CD4-positive, alpha-beta T cell treated with Interleukin-12 subunit alpha and Interleukin-12 subunit beta, for 1 hour (primary cell): Measurements from ENCODE around the gene ARF3.

ENCODE experiments used
- DNase-seq: peaks from one replicate; pipeline ENCODE4 v3.0.0-alpha.2; 2020

Gene ARF3

DNA sequence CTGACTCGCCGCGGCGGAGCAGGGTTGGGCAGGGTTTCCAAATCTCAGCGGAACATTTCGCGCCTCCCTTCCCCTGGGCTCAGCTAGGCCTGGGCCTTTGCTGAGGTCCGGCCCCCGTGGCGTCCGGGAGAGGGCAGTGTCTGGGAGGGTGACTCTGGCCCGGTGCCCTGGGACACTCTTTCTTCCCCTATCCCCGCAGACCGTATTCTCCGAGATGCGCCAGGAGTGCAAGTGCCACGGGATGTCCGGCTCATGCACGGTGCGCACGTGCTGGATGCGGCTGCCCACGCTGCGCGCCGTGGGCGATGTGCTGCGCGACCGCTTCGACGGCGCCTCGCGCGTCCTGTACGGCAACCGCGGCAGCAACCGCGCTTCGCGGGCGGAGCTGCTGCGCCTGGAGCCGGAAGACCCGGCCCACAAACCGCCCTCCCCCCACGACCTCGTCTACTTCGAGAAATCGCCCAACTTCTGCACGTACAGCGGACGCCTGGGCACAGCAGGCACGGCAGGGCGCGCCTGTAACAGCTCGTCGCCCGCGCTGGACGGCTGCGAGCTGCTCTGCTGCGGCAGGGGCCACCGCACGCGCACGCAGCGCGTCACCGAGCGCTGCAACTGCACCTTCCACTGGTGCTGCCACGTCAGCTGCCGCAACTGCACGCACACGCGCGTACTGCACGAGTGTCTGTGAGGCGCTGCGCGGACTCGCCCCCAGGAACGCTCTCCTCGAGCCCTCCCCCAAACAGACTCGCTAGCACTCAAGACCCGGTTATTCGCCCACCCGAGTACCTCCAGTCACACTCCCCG is 23.9 kb upstream of the ARF3 start:
- peak; percentile 55 for DNase-seq

DNA sequence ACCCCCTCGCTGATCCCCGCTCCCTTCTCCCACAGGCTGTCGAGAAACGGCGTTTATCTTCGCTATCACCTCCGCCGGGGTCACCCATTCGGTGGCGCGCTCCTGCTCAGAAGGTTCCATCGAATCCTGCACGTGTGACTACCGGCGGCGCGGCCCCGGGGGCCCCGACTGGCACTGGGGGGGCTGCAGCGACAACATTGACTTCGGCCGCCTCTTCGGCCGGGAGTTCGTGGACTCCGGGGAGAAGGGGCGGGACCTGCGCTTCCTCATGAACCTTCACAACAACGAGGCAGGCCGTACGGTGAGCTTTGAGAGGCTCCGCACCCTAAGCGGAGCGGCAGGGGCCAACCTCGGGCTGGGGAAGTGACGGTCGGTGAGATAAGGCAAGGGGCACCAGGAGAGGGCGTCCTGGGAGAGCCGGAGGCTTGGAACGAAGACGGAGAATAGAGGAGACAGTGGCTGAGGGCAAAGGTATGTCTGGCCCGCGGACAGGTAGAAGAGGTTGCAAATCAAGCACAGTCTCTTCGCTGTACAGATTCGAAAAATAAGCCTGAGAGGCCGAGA is 23.2 kb upstream of the ARF3 start:
- peak; percentile 44 for DNase-seq

DNA sequence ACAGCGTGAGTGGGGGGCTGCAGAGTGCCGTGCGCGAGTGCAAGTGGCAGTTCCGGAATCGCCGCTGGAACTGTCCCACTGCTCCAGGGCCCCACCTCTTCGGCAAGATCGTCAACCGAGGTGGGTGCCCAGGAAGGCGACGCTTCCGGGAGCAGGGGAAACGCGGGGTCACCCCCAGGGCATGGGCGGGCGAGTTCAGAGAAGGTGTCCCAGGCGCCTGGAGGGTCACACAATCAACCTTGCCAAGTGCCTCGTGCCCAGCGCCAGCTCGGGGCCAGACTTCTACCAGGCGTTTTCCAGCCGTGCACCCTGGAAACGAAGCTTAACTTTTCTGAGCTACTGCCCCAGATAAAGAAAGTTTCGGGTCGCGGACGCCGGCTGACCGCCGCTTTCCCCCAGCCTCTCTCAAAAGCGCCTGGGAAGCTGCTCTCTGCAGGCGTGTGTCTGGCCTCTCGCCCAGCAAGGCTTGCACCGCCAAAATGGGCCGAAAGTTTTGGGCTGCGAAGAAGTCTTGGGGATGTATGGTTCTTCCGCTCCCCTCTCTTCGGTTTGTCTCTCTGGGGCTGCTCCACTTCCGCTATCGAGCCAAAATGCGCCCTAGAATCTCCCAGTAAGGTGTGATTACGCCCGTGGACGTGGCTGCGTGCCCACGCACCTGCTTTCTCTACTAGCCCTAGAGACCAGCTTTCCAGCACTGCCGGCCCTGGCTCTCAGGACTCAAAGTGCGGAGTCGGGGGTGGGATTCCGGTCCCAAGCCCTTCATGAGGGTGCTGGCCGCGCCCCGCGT is 22.5 kb upstream of the ARF3 start:
- DNase-seq: peak; percentile 52

DNA sequence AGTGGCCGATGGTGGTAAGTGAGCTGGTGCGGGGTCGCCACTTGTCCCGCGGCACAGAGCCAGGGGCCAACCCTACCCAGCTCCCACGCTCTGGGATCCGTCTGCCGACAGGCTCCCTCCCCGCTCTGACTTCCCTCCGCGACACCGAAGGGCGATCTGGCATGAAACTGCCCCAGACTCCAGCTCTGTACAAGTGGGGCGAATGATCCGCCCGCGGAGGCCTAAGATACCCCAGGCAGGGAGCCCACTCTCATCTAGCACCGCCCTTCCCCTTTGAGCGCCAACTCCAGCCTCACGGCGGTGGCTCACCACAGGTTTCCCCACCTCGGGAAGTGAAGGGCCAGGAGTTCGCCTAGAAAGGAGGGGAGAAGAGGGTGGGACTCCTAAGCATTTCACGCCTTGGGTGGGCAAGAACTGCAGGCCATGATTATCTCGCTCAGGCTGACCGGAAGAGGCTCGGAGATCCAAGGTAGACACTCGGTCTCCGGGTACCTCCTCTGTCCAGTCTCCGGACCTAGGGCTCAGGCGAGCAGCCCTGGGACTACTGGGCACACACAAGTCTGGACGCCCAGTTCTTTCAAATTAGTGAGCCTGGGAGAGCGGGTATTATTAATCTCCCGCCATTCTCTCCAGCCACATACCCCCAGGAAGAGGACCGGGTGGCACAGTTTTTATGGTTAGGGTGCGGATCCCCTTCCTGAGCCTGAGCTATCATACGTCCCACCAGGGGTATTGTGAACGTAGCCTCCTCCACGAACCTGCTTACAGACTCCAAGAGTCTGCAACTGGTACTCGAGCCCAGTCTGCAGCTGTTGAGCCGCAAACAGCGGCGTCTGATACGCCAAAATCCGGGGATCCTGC is 21.7 kb upstream of the ARF3 start:
- no peak for DNase-seq

DNA sequence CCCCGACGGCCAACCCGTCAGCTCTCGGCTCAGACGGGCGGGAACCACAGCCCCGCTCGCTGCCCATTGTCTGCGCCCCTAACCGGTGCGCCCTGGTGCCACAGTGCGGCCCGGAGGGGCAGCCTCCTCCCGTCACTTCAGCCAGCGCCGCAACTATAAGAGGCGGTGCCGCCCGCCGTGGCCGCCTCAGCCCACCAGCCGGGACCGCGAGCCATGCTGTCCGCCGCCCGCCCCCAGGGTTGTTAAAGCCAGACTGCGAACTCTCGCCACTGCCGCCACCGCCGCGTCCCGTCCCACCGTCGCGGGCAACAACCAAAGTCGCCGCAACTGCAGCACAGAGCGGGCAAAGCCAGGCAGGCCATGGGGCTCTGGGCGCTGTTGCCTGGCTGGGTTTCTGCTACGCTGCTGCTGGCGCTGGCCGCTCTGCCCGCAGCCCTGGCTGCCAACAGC is 21.0 kb upstream of the ARF3 start, which contains the start of gene WNT1:
Gene WNT1, plus strand, starts transcription at position 32 of the 450 bp plus-strand sequence. Its CDS starts 329 bp downstream, at position 361.
- DNase-seq: no peak

DNA sequence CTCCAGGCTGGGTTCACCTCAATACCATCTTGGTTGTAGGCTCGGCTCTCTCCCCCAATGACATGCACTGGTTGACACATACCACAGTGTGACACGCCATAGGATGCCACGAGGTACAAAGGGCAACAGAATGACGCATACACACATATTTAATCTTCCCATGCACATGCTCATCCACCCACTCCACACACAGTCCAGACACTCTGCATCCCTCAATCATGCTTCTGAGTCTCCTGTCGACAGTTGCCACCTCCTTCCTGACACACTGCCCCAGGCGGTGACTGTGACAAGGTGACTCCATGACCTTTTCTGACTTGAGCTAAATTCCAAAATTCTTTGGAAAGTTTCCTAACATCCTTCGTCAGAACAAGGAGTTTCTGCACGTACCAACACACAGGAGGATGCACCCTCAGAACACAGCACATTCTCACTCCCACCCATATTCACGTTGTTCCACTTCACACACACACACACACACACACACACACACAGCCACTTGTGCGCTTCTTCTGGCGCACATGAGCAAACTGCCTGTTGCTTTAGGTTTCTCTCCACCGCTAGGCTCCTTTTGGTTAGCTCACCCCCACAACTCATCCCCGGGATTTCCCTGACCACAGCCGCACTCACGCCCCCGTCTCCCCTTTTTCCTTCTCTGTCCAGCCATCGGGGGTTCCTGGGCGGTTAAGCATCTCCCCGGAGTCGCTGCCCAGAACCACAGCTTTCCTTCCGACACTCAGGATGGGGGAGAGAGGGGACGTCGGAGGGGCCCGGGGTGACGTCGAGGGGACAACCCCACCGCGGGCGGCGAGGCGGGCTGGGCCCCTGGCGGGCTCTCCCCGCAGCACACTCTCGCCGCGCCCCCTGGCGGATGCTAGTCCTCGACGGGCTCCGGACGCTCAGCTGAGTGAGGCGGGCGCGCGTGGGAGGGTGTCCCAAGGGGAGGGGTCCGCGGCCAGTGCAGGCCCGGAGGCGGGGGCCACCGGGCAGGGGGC is 20.3 kb upstream of the ARF3 start:
- DNase-seq: peak; percentile 88

DNA sequence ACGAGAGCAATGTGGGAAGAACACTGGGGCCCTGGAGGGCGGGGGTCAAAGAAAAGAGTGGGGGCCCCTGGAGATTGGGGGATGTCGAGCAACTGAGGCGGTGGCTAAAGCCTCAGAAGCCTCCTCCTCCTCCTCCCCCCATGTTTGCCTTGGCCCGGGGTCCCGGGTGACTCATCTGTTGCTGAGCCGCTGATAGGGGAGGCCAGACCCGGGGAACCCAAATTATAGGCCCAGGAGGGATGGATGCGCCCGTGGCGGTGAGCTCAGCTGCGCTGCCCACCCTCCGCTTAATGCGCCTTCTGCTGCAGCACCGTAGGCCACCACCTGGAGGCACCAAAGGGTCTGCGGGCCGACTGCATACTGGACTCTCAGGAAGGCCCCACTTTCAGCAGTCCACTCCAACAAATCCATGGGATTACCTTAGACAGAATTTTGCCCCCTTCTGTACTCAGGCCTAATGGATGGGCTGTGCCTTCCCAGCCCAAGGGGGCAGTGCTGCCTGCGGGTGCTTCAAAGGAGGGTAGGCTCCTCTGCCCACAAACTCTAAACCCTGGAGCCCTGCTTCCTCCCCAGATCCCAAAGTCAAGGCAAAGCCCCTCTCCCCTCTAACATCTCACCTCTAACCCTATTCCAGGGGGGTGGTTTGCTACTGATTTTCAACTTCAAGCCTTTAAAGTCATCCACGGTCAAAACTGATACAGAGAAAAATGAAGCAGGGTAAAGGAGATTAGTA is 16.8 kb upstream of the ARF3 start:
- peak; percentile 46 for DNase-seq

DNA sequence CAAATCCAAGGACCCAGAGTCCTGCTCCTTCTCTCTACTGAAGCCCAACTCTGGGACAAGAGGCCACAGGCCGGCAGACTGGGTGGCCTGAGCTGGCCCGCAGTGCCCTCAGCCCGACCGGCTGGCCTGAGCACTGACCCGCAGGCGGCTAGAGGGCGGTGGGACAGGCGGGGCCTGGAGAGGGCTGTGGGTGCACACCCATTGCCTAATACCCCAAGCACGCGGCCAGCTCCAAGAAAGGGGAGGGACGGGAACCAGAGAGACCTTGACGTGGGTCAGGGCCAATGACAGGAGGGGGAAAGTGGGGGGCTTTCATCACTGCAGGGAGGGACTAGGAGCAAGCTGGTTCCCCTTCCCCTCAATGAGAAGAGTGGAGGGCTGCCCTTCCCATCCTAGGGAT is 16.2 kb upstream of the ARF3 start:
- DNase-seq: no peak

DNA sequence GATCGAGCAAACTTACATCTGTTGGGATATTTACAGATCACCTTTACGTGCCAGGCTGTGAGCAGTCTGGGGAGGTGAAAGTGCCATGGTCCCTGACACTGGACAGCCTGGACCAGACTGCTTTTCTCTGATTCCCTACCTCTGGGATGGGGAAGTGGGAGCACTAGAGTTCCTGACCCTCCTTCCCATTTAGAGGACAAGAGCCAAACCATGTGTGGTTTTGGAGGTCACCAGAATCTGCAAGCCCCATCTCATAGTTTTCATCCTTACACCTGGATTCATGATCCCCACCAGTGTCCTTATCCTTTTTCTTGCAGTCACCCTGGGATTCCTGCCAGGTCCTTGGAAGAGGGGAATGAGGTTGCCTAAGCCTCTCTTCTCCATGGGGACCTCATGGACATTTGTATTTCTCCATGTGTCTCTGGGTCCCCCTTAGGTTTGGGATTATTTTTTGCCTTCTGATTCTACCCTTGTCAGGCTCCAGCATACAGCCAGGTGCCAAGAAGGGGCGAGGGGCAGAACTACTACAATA is 15.7 kb upstream of the ARF3 start:
- DNase-seq: no peak

DNA sequence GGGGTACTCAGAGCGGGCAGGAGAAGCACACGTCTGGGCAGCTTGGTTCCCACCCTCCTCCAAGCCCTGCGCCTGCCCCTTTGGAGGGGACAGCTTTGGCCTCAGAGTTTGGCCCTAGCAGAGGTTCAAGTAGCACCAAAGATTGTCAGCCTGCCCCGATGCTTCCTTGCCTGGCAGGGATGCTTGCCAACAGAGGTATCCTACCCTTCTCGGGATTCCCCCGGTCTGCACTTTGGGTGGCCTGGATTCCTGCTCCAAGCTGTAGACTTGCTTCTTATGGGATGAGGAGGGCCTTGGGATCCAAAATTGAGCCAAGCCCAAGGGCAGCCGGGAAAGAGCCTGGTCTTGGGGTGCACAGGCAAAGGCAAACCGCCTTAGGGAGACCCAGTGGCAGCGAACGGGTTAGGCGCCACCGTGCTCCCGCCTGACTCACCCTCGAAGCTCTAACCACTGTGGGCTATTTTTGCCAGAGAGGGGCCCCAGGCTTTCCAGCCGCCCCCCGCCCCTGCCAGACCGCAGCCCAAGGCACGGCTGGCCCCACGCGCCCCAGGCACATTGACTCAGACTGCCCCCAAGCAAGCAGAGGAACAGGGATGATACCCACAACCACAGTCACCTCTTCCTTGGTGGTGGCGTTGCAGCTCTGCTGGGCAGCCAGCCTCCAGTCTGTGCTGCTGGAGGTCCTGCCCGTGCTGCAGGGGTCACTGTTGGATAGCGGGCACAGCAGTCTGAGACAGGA is 15.1 kb upstream of the ARF3 start:
- DNase-seq: no peak

DNA sequence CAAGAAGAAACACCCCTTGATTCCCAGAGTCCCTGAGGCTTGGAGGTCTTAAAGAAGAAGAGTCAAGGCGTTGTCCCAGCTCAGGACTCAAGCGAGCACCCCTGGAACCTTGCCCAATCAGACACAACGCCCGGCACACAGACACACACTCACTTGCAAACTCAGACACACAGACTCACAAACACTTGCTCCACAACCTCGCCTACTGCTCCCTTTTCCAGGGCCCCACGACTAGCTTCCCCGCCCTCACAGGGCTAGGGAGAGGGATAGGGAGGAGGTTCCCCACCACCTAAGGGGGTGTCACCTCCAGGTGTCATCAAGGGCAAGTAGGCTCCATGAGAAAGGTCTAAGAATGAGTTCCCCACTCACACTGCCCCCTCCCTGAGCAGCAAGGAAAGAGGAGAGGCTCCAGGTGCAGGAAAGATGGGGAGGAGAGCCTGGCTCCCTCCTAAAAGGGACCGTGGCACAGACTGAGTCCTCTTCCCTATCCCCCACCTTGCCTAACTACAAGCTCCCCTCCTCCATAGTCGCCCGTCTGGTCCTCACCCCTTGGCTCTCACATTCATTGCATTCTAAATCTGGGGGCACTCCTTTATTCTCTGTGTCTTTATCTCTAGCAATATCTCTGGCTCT is 13.5 kb upstream of the ARF3 start:
- DNase-seq: no peak

DNA sequence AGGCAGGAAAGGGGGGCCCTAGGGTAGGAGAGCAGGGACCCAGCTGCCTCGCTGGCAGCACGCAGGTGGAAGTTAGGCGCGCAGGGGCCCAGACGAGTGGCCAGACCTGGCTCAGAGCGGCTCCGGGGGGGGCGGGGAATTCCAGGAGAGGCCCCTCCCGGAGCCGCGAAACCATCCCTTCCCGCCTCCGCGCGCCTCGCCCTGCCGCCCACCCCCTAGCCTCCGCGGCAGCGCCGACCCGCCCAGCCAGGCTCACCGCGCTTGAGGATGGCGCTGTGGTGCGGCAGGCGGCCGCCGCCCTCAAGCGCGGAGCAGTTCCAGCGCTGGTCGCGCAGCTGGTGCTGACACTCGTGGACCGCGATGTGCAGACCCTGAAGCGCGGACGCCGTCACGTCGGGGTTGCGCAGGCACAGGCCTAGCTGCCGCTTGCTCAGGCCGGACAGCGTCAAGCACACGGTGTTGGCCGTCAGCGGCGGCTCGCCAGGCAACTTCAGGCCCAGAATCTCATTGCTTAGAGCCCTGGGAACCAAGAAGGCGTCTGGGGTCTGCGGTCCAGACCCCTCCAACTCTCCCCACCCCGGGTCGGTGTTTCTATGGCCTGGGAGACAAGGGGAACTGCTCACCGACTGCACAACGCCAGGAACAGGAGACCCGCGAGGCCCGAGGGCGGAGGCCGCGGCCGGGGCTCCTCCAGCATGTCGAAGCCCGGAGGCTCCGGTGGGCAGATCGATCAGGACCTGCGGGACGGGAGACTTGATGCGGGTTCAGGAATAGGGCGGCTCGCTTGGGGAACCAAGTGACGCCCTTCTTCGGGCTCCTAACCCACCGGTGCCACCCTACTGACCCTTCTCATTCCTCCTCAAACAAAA is 12.8 kb upstream of the ARF3 start:
- peak; percentile 49 for DNase-seq

DNA sequence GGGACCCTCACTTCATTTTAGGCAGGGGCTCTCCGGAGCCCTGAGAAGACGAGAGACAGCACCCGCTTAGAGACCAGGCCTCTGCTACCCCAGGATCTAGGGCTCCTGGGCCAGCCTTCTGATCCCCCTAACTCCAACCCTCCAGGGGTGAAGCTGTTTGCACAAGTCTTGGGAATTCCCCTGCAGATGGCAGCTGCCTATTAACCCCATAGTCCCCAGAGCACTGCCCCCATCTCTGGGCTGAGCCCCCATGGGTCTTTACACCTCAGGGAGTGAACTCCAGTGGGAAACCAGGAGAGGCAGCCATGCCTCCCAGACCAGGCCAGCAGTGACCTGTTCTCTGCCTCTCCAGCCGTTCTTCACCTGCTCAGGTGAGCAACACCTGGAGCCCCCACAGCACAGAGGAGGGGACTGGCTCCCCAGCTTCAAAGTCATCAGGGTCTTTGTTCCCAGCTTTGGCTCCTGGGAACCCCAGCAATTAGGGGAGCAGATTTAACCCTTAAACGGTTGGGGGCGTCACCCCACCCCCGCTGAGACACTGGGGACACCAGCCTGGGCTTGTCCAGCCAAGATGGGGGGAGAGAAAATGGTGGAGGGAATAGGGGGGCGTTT is 12.0 kb upstream of the ARF3 start:
- DNase-seq: no peak

DNA sequence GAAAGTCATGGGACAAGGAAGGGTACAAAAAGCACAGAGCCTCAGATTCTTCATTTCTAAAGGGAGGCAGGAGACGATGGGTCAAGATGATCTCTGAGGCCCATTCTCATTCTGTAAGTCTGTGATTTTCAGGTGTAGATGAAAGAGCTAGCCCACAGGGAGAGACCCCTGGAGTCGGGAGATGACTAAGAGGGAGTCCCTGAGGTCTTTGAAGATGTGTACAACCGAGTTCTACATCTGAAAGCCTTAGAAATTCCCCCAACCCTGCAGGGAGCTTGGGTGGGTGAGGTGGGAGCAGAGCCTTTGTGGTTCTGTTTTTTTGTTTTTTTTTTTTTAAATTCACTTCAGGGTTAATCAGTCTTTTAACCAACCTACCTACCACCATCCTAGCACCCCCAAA is 11.2 kb upstream of the ARF3 start:
- DNase-seq: no peak

DNA sequence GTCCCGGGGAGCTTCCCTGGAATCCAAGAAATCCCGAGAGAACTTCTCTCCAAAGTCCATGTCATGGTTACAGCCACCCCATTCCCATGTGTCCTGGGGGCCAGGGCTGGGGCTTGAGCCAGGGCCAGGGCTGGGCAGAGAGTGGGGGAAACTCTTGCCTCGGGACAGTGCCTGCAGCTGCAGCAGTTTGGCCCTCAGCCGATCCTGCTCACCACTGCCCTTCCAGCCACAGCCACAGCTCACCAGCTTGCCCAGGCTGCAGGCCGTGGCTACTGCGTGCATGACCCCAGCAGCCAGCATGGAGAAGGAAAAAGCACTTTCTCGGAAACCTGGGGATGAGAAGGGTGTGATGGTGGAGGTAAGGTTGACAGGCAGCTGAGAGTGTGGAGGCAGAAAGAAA is 10.7 kb upstream of the ARF3 start:
- no peak for DNase-seq

DNA sequence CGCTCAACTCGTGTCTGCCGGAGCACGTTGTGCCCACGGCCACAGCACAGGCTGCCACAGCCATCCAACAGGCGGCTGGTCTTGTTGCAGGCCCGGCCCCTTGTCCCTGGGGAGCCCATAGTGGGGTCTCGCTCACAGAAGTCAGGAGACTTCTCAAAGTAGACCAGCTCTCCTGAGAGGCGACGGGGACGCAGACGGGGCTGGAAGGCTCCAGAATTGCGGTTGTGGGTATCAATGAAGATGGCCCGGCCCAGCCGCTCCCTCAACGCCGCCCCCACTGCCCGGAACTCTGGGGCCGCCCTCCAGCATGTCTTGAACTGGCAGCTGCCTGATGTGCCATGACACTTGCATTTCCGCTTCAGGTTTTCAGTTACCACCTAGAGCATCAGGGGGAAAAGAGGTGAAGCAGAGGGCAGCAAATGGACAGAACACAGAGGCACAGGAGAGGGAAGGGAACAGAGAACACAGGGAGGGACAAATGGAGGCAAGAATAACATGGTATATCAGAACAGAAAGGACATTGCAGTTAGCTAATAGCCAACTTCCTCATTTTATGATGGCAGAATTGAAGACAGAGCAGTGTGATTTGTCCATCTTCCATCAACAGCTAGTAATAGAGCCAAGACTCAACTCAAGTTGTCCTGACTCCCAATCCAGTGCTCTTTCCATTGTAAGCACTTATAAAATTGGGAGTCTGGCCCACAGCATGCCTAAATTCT is 9.0 kb upstream of the ARF3 start:
- no peak for DNase-seq

DNA sequence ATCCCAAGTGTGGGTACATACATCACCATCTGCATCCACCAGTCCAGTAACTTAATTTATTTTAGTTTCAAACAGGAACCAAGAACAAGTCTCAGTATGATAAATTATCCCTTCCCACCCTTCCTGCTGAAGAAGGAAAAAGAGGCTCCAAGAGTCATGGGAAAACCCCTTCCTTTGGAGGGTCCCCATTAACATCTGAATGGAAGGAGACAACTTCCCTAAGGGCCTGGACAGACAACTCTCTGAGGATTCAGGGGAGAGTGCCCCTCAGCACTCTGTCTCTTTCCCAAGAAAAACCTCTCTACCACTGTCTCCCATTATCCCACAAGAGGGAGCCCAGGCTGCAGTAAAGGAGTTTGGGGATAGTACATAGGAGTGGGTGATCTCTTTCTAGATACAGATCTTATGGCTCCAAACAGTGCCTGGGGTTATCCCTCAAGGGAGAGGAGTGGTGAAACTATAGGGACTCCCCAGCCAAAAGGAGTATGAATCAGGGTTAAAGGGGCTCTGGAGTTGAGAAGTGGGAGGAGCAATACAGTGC is 8.1 kb upstream of the ARF3 start:
- DNase-seq: no peak
